Sigmoid colon (tissue), 7 donors: Measurements from ENCODE around the gene CCNL2. TPM values are rescaled to one million over a fixed set of nuclear protein-coding genes. Genes with fewer than 3 reads are reported as not detected.

Source experiments
- DNase-seq: peaks from one replicate; pipeline ENCODE4 v3.0.0-alpha.2; 2019
- H3K27ac ChIP-seq, 4 donors: fragments of 200-600 bp; sonication (generic); one replicate each; pipeline ENCODE4 v1.5.1; 2016 to 2019; ENCODE audit warnings: mild to moderate bottlenecking in 1 of 4
- H3K27me3 ChIP-seq, 3 donors: fragments of 200-600 bp; sonication (generic); one replicate each; pipeline ENCODE4 v1.5.1; 2019; ENCODE audit warnings: mild to moderate bottlenecking in 1 of 3
- H3K36me3 ChIP-seq, 4 donors: fragments of 200-600 bp; sonication (generic); one replicate each; pipeline ENCODE4 v1.5.1; 2016 to 2019
- H3K4me1 ChIP-seq, 4 donors: fragments of 200-600 bp; sonication (generic); one replicate each; pipeline ENCODE4 v1.5.1; 2017 to 2019
- H3K4me3 ChIP-seq, 4 donors: fragments of 200-600 bp; sonication (generic); one replicate each; pipeline ENCODE4 v1.5.1; 2017 to 2019; ENCODE audit warnings: mild to moderate bottlenecking in 2 of 4, moderate library complexity in 1 of 4
- H3K9me3 ChIP-seq, 4 donors: fragments of 200-600 bp in 3 of 4; sonication (generic) in 3 of 4; one replicate each; pipeline versions ENCODE4 v1.5.1 to v1.6.1; 2013 to 2019
- CTCF ChIP-seq, 4 experiments: fragments of 450-650 bp in 3 of 4; fragments of 200-600 bp in 1 of 4; IDR thresholded peaks; one replicate each; pipeline ENCODE4 v1.5.1; 2016 to 2019; ENCODE audit warnings: antibody characterized with exemption in 4 of 4, mild to moderate bottlenecking in 3 of 4, moderate library complexity in 2 of 4
- EP300 ChIP-seq, 4 donors: sonication (generic); formaldehyde crosslinking; IDR thresholded peaks; one replicate each; pipeline ENCODE4 v1.6.1; 2017; ENCODE audit warnings: antibody characterized with exemption in 4 of 4
- POLR2A ChIP-seq, 2 donors: fragments of 450-650 bp; IDR thresholded peaks; one replicate each; pipeline ENCODE4 v1.6.1; 2016; ENCODE audit warnings: antibody characterized with exemption in 2 of 2, mild to moderate bottlenecking in 2 of 2, moderate library complexity in 2 of 2
- POLR2AphosphoS5 ChIP-seq, 4 donors: sonication (generic); formaldehyde crosslinking; IDR thresholded peaks; one replicate each; pipeline ENCODE4 v1.6.1; 2017; ENCODE audit warnings: antibody characterized with exemption in 4 of 4
- WGBS, 2 donors: extraction: QIAGEN DNeasy Blood & Tissue Kit; methylation state at CpG; one replicate each; pipeline ENCODE4 v1.1.7; 2013; 5-methylcytosine and 5-hydroxymethylcytosine counted together
- intact Hi-C: fragments of 100-400 bp; cut with DNase I; formaldehyde crosslinking; loops from one replicate; pipeline ENCODE4 v1.15.1; 2023
- polyA plus RNA-seq, 3 donors: library from polyadenylated mRNA; stranded (reverse); fragments of 200-250 nt; gene quantifications; one replicate each; pipeline ENCODE4 v1.2.3, GENCODE V29; 2013
- total RNA-seq, 4 donors: library from RNA; depleted of rRNA; stranded (reverse); fragments of >200 nt; gene quantifications; one replicate each; pipeline ENCODE4 v1.1.0, GENCODE V29; 2016
- donor health status: healthy with polysubstance abuse.
- donor health status: Bipolar disorder and iron deficiency.
- donor health status: healthy.

The CCNL2 gene
- total and polyA plus RNA-seq, 7 donors, result 15.0 to 375 (median 139) TPM

- intact Hi-C loops, result no loop called here
- peak overlapping the region; percentile 17 to 76 (median 60) for H3K27ac ChIP-seq
- H3K4me3 ChIP-seq, result no peak overlapping the region
- WGBS, 2 donors, result 9 to 28% methylated on average over 28 of the region's 28 CpGs
- H3K9me3 ChIP-seq, result no peaks in the 10 kb centered on the region
- no peak for TF ChIP-seq CTCF (IDR thresholded peaks at IDR 0.05)
- TF ChIP-seq EP300 (IDR thresholded peaks at IDR 0.05), result no peak
- TF ChIP-seq POLR2A (IDR thresholded peaks at IDR 0.05), result no peak
- TF ChIP-seq POLR2AphosphoS5 (IDR thresholded peaks at IDR 0.05), result no peak
- peaks cover 7 to 22% (median 11%) of the 10 kb centered on the region in 4 donors for H3K36me3 ChIP-seq
- no peaks in the 10 kb centered on the region for H3K27me3 ChIP-seq
- peaks cover 0 to 63% (median 52%) of the 10 kb centered on the region in 4 donors for H3K4me1 ChIP-seq
- DNase-seq, result no peak
Observed at GRCh38 chr1:1353389-1354151, 45.6 kb downstream of the CCNL2 start.

GRCh38 chr1:1352786-1353388 is 46.2 kb downstream of the CCNL2 start:
- Histone ChIP-seq H3K36me3 (peaks cover 7 to 22% (median 11%) of the 10 kb centered on the region in 4 donors), H3K27me3 (no peaks in the 10 kb centered on the region), H3K9me3 (no peaks in the 10 kb centered on the region), H3K27ac (peak overlapping the region; percentile 55 to 76 (median 61)), H3K4me3 (no peak overlapping the region), H3K4me1 (peaks cover 0 to 64% (median 55%) of the 10 kb centered on the region in 4 donors)
- WGBS, 2 donors, result 16 to 30% methylated on average over 5 of the region's 5 CpGs
- no peak for DNase-seq
- TF ChIP-seq CTCF (IDR thresholded peaks at IDR 0.05) (no peak), EP300 (IDR thresholded peaks at IDR 0.05) (no peak), POLR2AphosphoS5 (IDR thresholded peaks at IDR 0.05) (no peak), POLR2A (IDR thresholded peaks at IDR 0.05) (no peak)
- intact Hi-C loops, result no loop called here

GRCh38 chr1:1351511-1352427 is 47.4 kb downstream of the CCNL2 start:
- peaks cover 0 to 72% (median 61%) of the 10 kb centered on the region in 4 donors for H3K4me1 ChIP-seq
- H3K9me3 ChIP-seq, result no peaks in the 10 kb centered on the region
- peak; percentile 90 for DNase-seq
- WGBS, 2 donors, result 72 to 76% methylated on average over 29 of the region's 29 CpGs
- H3K27ac ChIP-seq, result peak overlapping the region; percentile 55 to 76 (median 61)
- no peaks in the 10 kb centered on the region for H3K27me3 ChIP-seq
- peaks cover 7 to 22% (median 11%) of the 10 kb centered on the region in 4 donors for H3K36me3 ChIP-seq
- intact Hi-C loops, result no loop called here
- TF ChIP-seq CTCF (IDR thresholded peaks at IDR 0.05) (no peak), EP300 (IDR thresholded peaks at IDR 0.05) (no peak), POLR2AphosphoS5 (IDR thresholded peaks at IDR 0.05) (peak in 1 of 4 donors; percentile 9), POLR2A (IDR thresholded peaks at IDR 0.05) (no peak)
- peak overlapping the region in 1 of 4 donors; percentile 11 for H3K4me3 ChIP-seq

- WGBS, 2 donors, result 1% methylated on average over 122 of the region's 122 CpGs
- H3K27me3 ChIP-seq, result no peaks in the 10 kb centered on the region
- H3K9me3 ChIP-seq, result no peaks in the 10 kb centered on the region
- H3K36me3 ChIP-seq, result peaks cover 1 to 16% (median 9%) of the 10 kb centered on the region in 4 donors
- TF ChIP-seq POLR2AphosphoS5 (IDR thresholded peaks at IDR 0.05) (peak; percentile 9 to 38 (median 27)), EP300 (IDR thresholded peaks at IDR 0.05) (no peak), CTCF (IDR thresholded peaks at IDR 0.05) (peak; percentile 32 to 61 (median 53))
- peak; percentile 87 for DNase-seq
- peak within 1 kb of the TSS; percentile 58 to 80 (median 70) for H3K4me3 ChIP-seq
- intact Hi-C loops, result loop anchor here (2.0 kb wide), 3 partner anchors 23 to 41 kb away; partner anchors contain the start of genes CPTP, INTS11 and PUSL1
- peaks cover 0 to 72% (median 61%) of the 10 kb centered on the region in 4 donors for H3K4me1 ChIP-seq
- H3K27ac ChIP-seq, result peak within 1 kb of the TSS; percentile 87 to 96 (median 95)
Observed at GRCh38 chr1:1349256-1350012, 49.7 kb downstream of the CCNL2 start, which contains the start of gene DVL1. TSS of gene DVL1 (minus strand) at chr1:1349418. CDS start at chr1:1349065, 353 bp downstream.
